ENCODE data around the gene STKLD1.

- no peak for TF ChIP-seq CTCF (IDR thresholded peaks at IDR 0.05)
- no peak for TF ChIP-seq POLR2A (IDR thresholded peaks at IDR 0.05)
These were observed 8.7 kb downstream of the STKLD1 start for GRCh38 chr9:133384736-133385321.
